GM18858 (cell line): ENCODE measurements around the gene IFITM5.
"Not testable (repeated sequence)": the region's sequence is repeated elsewhere in the genome, so short reads cannot be mapped to it uniquely, and the experiment has no call there.

Experiments used
- ATAC-seq: cut with Tn5 transposase; IDR thresholded peaks from one replicate; pipeline ENCODE4 v1.9.1; 2021; ENCODE audit not compliant: unreplicated experiment

The IFITM5 gene

DNA sequence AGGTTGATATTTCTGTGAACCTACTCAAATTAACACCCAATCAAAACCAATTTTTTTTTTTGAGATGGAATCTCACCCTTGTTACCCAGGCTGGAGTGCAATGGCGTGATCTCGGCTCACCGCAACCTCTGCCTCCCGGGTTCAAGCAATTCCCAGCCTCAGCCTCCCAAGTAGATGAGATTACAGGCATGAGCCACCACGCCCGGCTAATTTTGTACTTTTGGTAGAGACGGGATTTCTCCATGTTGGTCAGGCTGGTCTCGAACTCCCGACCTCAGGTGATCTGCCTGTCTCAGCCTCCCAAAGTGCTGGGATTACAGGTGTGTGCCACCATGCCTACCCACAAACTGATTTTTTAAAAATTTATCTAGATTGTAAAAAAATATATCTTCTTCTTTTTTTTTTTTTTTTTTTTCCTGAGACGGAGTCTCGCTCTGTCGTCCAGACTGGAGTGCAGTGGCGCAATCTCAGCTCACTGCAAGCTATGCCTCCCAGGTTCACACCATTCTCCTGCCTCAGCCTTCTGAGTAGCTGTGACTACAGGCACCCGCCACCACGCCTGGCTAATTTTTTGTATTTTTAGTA lies 29.3 kb upstream of the IFITM5 start:
- not testable (repeated sequence) for ATAC-seq

DNA sequence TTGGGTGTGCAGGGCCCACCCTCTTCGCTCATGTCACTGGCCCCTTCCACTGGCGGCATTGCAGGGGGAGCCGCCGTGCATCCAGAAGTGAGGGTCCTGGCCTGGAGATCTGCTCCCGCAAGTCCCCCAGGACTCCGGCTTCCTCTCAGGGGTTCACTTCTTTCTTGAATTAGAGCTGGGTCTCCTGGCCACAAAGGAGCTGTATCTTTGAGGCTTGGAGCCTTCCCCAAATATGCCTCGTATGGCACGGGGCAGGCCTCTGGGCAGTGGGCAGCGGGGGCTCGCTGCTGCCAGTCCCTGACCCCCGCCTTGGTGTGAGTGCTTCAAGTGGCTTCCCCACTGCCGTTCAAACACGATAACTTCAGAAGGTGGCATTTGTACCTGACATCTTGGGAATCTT lies 28.7 kb upstream of the IFITM5 start:
- no peak for ATAC-seq

DNA sequence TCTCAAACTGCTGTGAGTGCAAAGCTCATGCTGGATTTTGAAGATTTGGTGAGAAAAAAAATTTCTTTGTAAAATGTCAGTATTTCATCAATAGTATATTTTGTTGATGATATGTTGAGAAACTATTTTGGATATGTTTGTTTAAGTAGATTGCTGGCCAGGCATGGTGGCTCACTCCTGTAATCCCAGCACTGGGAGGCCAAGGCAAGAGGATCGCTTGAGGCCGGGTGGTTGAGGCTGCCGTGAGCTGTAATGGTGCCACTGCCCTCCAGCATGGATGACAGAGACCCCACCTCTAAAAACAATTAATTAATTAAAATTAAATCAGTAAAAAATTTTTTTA lies 28.2 kb upstream of the IFITM5 start:
- no peak for ATAC-seq

DNA sequence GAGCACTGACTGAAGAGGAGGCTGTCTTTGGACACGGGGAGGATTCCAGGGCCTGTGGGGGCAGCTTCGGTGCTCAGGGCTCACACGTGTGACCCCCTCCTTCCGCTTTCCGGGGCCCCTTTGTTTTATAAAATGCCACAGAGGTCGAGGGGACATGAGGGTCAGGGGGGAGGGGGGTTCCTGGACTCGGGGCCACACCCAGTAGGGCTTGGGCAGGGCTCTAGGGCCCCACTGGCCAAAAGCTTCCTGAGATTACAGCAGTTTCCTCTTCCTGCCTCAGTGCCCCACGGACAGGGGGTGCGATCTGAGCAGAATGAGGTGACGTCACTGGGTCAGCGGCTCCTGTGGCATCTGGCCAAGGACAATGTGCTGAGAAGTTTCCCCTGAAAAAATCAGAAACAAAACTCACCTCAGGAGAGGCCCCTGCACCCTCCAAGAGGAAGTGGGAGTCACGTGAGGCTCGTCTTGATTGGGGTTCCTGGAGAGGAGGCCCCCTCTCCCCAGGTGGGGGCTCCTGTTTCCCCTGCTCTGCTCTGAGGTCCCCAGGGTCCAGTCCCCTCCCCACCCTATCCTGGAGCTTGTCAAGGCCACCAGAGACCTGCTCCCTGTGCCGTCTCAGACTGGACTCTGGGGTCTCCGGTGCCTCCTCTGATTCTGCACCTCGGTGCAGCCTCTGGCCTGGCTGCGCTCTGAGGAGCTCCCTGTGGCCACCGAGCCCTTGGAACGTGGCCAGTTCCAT lies 27.7 kb upstream of the IFITM5 start:
- peak; percentile 42 for ATAC-seq

DNA sequence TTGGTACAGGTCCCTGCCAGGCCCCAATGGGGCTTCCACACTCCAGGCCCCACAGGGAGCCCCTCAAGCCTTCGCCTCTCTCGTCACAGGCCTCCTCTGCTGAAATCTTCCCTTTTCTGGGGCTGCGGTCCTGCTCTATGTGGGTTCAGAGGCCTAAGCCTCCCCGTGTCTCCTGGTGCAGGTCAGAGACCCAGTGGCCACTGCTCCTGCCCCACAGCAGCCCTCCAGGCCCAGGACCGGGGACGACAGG lies 27.2 kb upstream of the IFITM5 start:
- ATAC-seq = no peak

DNA sequence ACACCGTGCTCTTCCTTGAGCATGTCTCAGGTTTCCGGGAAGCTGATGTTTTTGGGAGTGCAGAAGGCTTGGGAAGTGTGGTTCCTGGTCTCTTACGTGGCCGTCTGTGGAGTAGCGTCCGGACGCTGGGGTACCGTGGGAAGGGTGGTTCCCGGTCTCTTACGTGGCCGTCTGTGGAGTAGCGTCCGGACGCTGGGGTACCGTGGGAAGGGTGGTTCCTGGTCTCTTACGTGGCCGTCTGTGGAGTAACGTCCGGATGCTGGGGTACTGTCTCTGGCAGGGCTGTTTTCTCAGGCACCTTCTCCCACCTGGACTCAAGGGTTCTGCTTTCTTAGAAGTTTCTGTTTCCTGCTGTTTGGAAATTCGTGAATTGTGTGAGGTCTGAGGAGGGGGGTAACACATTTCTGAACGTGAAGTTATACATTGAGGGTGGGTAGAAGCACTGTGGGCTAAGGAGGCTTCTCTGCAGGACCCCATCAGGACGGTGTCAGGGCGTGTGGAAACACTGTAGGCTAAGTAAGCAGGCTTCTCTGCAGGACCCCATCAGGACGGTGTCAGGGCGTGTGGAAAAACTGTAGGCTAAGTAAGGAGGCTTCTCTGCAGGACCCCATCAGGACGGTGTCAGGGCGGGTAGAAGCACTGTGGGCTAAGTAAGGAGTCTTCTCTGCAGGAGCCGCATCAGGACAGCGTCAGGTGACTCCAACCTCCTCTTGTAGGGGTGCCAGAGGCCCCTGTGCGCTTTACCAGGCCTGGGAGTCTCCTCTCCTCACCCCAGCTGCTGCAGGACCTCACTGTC lies 26.7 kb upstream of the IFITM5 start:
- ATAC-seq = no peak

DNA sequence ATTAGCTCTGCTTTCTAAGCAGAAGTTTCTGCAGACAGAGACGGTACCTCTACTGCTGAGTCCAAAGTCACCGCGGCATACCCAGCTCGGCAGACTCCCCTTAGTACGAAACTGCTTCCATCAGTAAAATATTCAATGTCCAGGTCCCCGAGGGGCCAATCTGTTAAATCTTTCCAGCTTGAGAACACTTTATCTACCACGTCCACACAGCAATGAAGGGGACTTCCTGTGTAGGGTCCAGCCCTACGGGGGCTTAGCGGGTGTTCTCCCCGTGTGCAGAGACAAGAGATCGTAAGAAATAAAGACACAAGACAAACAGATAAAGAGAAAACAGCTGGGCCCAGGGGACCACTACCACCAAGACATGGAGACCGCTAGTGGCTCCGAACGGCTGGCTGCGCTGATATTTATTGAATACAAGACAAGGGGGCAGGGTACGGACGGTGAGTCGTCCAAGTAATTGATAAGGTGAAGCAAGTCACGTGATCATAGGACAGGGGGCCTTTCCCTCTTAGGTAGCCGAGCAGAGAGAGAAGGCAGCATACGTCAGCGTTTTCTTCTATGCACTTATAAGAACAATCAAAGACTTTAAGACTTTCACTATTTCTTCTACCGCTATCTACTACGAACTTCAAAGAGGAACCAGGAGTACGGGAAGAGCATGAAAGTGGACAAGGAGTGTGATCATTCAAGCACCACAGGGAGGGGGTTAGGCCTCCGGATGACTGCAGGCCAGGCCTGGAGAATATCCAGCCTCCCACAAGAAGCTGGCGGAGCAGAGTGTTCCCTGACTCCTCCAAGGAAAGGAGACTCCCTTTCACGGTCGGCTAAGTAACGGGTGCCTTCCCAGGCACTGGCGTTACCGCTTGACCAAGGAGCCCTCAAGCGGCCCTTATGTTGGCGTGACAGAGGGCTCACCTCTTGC lies 25.5 kb upstream of the IFITM5 start:
- ATAC-seq = not testable (repeated sequence)

DNA sequence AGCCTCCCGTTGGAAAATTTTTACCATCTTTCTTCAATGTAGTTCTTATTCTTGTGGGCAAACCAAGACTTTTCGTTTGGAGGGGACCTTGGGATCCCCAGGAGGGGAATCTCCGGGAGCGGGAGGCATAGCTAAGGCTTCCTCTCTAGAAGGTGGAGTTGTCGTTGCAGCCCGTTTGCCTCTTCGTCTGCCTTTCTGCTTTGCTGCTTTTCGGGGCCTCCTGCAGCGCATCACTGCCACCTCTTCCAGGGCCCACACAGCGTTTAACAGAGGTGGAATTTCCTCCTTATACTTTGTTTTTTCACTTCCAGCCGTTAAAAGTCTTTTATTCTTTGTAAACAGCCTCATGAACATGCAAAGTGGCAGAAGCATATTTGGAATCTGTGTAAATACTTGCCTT lies 24.8 kb upstream of the IFITM5 start:
- no peak for ATAC-seq

DNA sequence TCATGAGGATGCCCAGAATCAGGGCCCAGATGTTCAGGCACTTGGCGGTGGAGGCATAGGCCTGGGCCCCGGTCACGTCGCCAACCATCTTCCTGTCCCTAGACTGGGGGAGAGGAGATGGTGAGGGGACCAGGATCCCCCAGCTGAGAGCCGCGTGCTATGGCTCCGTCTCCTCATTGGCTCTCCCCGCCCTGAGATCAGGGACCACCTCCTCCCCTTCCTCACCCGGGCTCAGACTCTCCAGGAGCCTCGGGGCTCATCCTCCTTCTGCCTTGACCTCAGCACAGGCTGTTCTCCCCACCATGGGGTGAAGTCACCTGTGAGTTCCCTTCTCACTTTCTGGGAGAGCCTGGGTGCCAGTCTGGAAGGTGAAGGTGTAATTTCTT lies 20.6 kb upstream of the IFITM5 start:
- ATAC-seq = not testable (repeated sequence)

DNA sequence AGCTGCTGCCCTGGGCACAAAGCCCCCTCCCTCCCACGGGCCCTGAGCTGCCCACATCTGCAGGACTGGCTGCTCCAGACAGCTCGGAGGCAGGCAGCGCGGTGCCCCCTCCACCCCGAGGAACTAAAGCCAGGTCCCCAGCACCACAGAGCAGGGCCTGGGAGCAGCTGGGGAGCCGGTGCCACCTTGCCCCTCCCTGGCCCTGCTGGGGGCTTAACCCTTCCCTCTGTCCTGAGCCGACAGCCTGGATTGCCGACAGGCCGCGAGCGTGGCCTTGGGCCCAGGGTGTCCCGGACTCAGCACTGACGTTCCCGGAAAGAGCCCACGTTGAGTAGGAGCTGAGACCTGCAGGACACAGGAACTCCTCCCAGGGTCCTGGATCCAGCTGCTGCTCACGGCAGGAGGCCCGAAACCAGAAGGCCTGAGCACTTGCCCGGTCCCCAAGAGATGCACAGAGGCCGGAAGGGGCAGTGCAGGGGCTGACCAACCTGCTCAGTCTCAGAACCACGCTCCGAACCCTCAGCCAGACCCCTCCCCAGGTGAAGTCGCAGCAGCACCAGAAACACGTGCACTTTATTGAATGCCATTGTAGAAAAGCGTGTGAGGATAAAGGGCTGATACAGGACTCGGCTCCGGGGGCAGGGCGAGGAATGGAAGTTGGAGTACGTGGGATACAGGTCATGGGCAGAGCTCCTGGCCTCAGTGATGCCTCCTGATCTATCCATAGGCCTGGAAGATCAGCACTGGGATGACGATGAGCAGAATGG lies 20.0 kb upstream of the IFITM5 start:
- not testable (repeated sequence) for ATAC-seq

DNA sequence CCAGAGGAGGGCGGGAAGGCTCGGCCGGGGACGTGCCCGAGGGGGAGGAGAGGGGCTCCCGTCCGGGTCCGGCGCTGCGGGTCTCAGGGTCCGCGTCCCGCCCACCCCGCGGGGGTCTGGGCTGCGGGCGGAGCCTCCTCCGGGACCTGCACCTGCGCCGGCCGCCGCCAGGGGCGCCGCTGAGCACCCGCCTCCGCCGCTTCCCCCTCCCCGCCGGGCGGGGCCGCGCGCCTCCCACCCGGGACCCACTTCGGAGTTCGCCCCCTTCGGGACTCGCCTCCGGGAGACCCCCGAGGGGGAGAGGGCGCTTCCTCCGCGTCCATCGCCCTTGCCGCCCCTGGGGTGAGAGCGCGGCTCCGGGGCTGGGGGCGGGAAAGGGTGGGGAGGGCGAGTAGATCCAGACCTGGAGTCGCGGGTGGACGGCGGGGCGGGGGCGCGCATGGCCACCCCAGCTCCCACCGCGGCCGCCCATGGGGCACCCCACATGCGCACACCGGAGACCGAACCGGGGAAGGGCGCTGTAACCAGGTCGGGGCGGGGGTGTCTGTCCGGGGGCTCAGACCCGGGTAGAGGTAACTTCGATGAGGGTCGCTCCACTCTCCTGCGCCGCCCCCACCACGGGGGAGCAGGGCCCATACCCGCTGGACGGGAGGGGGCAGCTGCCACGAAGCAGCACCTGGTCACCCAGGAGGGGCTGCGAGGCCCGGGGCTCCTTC lies 19.2 kb upstream of the IFITM5 start:
- not testable (repeated sequence) for ATAC-seq

DNA sequence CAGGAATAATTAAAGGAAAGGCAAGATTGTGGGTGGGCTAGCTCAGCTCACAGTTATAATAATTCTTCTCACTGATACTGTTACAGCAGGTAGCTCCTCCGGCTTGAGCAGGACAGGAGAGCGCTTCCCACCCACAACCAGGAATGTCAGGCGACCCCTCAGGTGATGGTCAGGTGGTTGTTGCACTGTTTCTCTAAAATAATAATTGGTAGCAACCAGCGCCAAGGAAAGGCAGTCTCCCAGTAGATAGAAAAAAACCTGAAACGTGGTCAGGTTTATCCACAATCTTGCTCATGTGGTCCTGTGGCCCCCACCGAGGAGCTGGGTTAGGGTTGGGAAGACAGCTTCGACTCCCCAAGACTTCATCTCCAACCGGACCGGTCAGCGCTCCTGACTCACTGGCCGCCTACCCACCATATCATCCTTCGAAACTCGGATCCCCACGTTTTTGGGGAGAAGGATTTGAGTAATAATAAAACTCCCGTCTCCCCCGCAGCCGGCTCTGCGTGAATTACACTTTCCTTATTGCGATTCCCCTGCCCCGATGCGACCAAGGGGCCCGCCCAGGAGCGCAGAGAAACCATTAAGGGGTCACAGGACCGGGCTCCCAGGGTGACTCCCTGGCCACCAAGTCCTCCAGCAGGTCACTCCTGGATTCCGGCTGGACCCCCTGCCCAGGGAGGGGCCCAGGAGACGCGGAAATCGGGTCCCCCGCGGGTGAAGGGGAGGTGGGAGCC lies 18.5 kb upstream of the IFITM5 start:
- ATAC-seq = not testable (repeated sequence)

DNA sequence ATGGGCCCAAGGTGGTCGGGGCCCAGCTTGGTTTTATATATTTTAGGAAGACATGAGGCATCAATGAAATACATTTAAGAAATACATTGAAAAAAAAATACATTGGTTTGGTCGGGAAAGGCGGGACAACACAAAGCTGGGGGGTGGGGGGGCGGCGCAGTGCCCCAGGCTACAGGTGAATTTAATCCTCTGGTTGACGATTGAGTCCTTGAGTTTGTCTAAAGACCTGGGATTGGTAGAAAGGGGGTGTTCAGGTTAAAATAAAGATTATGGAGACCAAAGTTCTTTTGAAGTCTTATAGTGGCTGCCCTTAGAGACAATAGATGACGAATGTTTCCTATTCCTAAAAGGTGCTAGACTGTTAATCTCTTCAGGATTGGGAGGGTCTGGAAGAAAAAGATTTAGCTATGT lies 17.6 kb upstream of the IFITM5 start:
- no peak for ATAC-seq

DNA sequence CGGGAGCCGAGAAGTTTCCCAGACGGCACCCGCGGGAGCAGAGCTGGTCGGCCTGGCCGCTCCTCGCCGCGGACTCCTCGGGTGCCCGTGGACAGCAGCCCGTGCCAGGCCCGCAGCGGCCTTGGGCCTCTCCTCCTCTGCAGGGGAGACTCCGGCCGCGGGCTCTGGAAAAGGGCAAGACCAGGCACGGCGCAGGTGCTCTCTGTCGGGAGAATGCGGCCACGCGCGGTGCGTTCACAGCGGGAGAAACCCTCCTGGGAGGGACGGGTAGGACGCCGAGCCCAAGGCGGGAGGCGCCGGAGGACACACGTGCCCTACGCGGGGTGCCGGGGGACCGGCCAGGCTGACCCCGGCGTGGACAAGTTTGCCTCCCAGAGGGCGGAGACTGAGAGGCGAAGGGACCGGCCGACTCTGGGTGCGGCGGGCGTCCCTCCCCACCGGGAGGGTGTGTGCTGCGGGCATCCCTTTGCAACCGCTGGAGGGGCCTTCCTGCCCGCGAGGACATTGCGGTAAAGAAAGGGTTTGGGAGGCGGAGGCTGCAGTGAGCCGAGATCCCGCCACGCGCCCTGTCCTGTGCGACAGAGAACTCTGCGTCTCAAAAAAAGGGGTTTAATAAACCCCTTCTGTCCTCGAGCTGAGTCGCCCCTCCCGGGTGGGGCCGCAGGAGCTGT lies 16.8 kb upstream of the IFITM5 start:
- no peak for ATAC-seq

DNA sequence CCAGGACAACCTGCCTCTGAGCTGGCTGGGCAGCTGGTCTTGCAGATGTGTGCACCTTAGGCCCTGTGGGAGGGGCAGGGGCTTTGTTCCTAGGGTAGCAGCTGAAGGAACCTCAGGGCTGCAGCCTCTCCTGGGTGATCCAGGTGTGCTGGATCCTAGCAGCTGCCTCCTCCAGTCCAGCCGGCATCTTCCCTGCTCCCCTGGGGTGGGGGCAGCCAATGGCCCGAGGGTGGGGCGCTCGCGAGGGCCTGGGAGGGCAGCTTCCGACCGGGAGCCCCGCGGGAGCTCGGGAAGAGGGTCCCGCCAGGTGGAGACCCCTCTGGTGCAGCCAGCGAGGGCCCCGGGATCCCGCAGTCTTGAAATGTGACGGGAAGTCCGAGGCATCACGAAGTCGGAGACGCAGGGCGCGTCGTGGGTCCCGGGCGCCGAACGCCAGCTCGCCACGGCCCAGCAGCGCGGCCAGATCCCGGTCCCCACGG lies 16.2 kb upstream of the IFITM5 start:
- ATAC-seq = no peak

DNA sequence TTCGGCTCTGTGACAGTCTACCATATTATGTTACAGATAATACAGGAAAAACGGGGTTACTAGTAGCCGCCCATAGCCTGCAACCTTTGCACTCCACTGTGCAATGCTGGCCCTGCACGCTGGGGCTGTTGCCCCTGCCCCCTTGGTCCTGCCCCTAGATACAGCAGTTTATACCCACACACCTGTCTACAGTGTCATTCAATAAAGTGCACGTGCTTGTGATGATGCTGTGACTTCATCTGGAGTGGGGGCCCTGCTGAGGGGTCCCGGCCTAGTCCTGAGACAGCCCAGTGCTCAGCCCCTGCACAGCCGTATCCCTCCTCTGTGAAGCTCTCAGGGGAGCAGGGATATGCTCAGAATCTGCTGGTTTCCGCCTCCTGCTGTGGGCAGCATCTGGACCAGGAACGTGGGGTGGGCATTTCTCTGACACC lies 15.7 kb upstream of the IFITM5 start:
- no peak for ATAC-seq

DNA sequence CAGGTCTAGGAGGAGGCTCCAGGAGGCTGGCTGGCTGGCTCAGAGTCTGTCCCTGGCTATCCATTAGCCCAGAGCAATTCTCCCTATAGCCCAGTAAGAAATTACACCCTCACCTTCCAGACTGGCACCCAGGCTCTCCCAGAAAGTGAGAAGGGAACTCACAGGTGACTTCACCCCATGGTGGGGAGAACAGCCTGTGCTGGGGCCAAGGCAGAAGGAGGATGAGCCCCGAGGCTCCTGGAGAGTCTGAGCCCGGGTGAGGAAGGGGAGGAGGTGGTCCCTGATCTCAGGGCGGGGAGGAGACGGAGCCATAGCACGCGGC lies 15.2 kb upstream of the IFITM5 start:
- not testable (repeated sequence) for ATAC-seq

DNA sequence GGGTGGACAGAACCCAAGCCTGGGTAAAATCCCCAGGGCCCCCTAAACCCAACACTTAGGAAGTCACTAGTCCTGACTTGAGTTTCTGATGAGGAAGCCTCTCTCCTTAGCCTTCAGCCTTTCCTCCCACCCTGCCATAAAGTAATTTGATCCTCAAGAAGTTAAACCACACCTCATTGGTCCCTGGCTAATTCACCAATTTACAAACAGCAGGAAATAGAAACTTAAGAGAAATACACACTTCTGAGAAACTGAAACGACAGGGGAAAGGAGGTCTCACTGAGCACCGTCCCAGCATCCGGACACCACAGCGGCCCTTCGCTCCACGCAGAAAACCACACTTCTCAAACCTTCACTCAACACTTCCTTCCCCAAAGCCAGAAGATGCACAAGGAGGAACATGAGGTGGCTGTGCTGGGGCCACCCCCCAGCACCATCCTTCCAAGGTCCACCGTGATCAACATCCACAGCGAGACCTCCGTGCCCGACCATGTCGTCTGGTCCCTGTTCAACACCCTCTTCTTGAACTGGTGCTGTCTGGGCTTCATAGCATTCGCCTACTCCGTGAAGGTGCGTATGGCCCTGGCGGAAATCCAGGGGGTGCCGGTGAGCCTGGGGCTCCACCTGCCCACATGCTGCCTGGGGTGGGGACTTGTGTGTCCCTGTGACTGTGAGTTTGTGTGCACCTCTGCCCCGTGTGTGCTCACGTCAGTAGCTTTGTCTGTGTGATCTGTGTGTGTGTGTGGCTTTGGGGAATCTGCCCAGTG lies 14.6 kb upstream of the IFITM5 start, which contains the start of gene IFITM1:
Gene IFITM1, plus strand, starts transcription at position 254 of the 767 bp plus-strand sequence. Its CDS starts 131 bp downstream, at position 385.
- no peak for ATAC-seq
